DMS114 treated with DMSO at 0.1 percent for 48 hours (cell line): ENCODE results near the gene CD200R1L.

Source experiments
- DNase-seq: peaks from one replicate; lab custom pipeline; 2025; ENCODE audit not compliant: unreplicated experiment; lab: John Stamatoyannopoulos, UW

The CD200R1L gene

GRCh38 chr3:112769286-112769978 lies 77.2 kb downstream of the CD200R1L start:
- DNase-seq = no peak

- DNase-seq = no peak
These were observed 78.9 kb downstream of the CD200R1L start for GRCh38 chr3:112767777-112768176.

- no peak for DNase-seq
These were observed 79.5 kb downstream of the CD200R1L start for GRCh38 chr3:112767177-112767576.
